NCI-H460 (cell line): ENCODE measurements around the gene PAX7. TPM values are rescaled to one million over a fixed set of nuclear protein-coding genes. Genes with fewer than 3 reads are reported as not detected.
A peak's percentile ranks its signal among the peaks of the same experiment; 100 is the strongest.
"Not testable (repeated sequence)": the region's sequence is repeated elsewhere in the genome, so short reads cannot be mapped to it uniquely, and the experiment has no call there.

ENCODE experiments used
- DNase-seq: peaks from one replicate; pipeline ENCODE4 v3.0.0-alpha.2; 2016; ENCODE audit warnings: low read depth; ENCODE audit errors: extremely low read depth
- polyA plus RNA-seq: library from polyadenylated mRNA; depleted of rRNA; stranded (reverse); fragments of >200 nt; gene quantifications from 2 replicates; pipeline ENCODE4 v1.2.3, GENCODE V29; 2014; cell fraction: nucleus; rRNA removed
- total RNA-seq: library from RNA; depleted of rRNA; stranded (reverse); fragments of >200 nt; shearing (Covaris generic); gene quantifications from 2 replicates; pipeline ENCODE4 v1.2.3, GENCODE V29; 2014; rRNA removed

PAX7 gene
- 0.98 and 1.4 TPM in 2 replicates for total RNA-seq
- polyA plus RNA-seq = 0.60 and 0.85 TPM in 2 replicates

GRCh38 chr1:18630511-18631495 lies at the start of gene PAX7:
Gene PAX7, plus strand, starts transcription at chr1:18630846. Its CDS starts 758 bp downstream, at chr1:18631604.
- no peak for DNase-seq

- DNase-seq = no peak
Measured at GRCh38 chr1:18581420-18581880, 49.2 kb upstream of the PAX7 start.

- DNase-seq = no peak
Measured at GRCh38 chr1:18582890-18583289, 47.8 kb upstream of the PAX7 start.

GRCh38 chr1:18583326-18583941 lies 47.2 kb upstream of the PAX7 start:
- DNase-seq = no peak

GRCh38 chr1:18586016-18586415 lies 44.6 kb upstream of the PAX7 start:
- DNase-seq = not testable (repeated sequence)

GRCh38 chr1:18588093-18588492 lies 42.6 kb upstream of the PAX7 start:
- no peak for DNase-seq

GRCh38 chr1:18592368-18592767 lies 38.3 kb upstream of the PAX7 start:
- DNase-seq = no peak

- peak; percentile 32 for DNase-seq
Measured at GRCh38 chr1:18597160-18598042, 33.2 kb upstream of the PAX7 start.

- DNase-seq = no peak
Measured at GRCh38 chr1:18599086-18599485, 31.6 kb upstream of the PAX7 start.

GRCh38 chr1:18599704-18600103 lies 30.9 kb upstream of the PAX7 start:
- no peak for DNase-seq

- DNase-seq = no peak
Measured at GRCh38 chr1:18602533-18603211, 28.0 kb upstream of the PAX7 start.

GRCh38 chr1:18603212-18603852 lies 27.3 kb upstream of the PAX7 start:
- no peak for DNase-seq

GRCh38 chr1:18606443-18607288 lies 24.0 kb upstream of the PAX7 start:
- DNase-seq = no peak

- no peak for DNase-seq
Measured at GRCh38 chr1:18607289-18607760, 23.3 kb upstream of the PAX7 start.

GRCh38 chr1:18608534-18608933 lies 22.1 kb upstream of the PAX7 start:
- no peak for DNase-seq

GRCh38 chr1:18611311-18611710 lies 19.3 kb upstream of the PAX7 start:
- no peak for DNase-seq

GRCh38 chr1:18612073-18612472 lies 18.6 kb upstream of the PAX7 start:
- no peak for DNase-seq

GRCh38 chr1:18614069-18614735 lies 16.4 kb upstream of the PAX7 start:
- no peak for DNase-seq
